HCT116 (cell line): Measurements from ENCODE around the gene INTS12. TPM values are rescaled to one million over a fixed set of nuclear protein-coding genes. Genes with fewer than 3 reads are reported as not detected.

Source experiments
- ATAC-seq: fragments of 200-7000 bp; cut with Tn5 transposase; 2 replicates; pipeline ENCODE4 v1.9.1; 2020; ENCODE audit warnings: mild to moderate bottlenecking, moderate library complexity
- BruUV-seq: library from RNA; stranded (reverse); fragments of 400-500 nt; replicated peaks from 2 replicates; lab custom pipeline; 2021; lab: Mats Ljungman, UMichigan
- CTCF ChIA-PET: fragments of 300-600 bp; sonication (Branson Sonifier 250); formaldehyde crosslinking; loops from one replicate; lab custom pipeline; 2021; ENCODE audit warnings: antibody characterized with exemption; lab: Charles Lee
- POLR2A ChIA-PET: fragments of 300-600, 350-600 bp; sonication (Branson Sonifier 250); formaldehyde crosslinking; loops from one replicate; lab custom pipeline; 2021; ENCODE audit warnings: antibody characterized with exemption; lab: Charles Lee
- RAD21 ChIA-PET, 2 experiments: fragments of 300-600 bp; sonication (Branson Sonifier 250); formaldehyde crosslinking; loops; one replicate each; lab custom pipeline; 2023; ENCODE audit warnings: low total read pairs in 2 of 2; ENCODE audit not compliant: uncharacterized antibody in 2 of 2, unreplicated experiment in 2 of 2, low non-redundant PET in 1 of 2; lab: Charles Lee
- DNase-seq: peaks from one replicate; pipeline ENCODE4 v3.0.0-alpha.2; 2010; ENCODE audit warnings: low read depth, low spot score
- H2AFZ ChIP-seq: fragments of 200-600 bp; shearing (Covaris generic), sonication (generic); 2 replicates; pipeline ENCODE4 v1.6.1; 2017; ENCODE audit warnings: low read depth, mixed run types, mixed read lengths, antibody characterized with exemption, low read length; ENCODE audit not compliant: poor library complexity, severe bottlenecking
- H3K27ac ChIP-seq: 2 replicates; pipeline ENCODE4 v1.5.1; 2012; ENCODE audit warnings: low read depth, low read length
- H3K27me3 ChIP-seq: fragments of 200-600 bp; sonication (generic); 2 replicates; pipeline ENCODE4 v1.6.1; 2016; ENCODE audit warnings: mixed run types, low read length, mixed read lengths; ENCODE audit not compliant: insufficient read depth
- H3K36me3 ChIP-seq, 2 experiments: fragments of 200-500 bp in 1 of 2; fragments of 200-600 bp in 1 of 2; sonication (Bioruptor generic) in 1 of 2; sonication (generic) in 1 of 2; 2 replicates each; pipeline versions ENCODE4 v1.5.1 to v1.6.1; 2014 to 2016; ENCODE audit warnings: low read length in 2 of 2, inconsistent platforms in 1 of 2, mixed read lengths in 1 of 2, mixed run types in 1 of 2; ENCODE audit not compliant: insufficient read depth in 2 of 2, control insufficient read depth in 1 of 2
- H3K4me1 ChIP-seq, 2 experiments: fragments of 200-600 bp in 1 of 2; sonication (generic) in 1 of 2; 2 replicates each; pipeline versions ENCODE4 v1.5.1 to v1.6.1; 2012 to 2017; ENCODE audit warnings: low read length in 2 of 2, inconsistent platforms in 1 of 2, mild to moderate bottlenecking in 1 of 2, mixed read lengths in 1 of 2, mixed run types in 1 of 2, moderate library complexity in 1 of 2; ENCODE audit not compliant: insufficient read depth in 2 of 2, control insufficient read depth in 1 of 2
- H3K4me2 ChIP-seq: fragments of 200-600 bp; sonication (generic); 2 replicates; pipeline ENCODE4 v1.6.1; 2017; ENCODE audit warnings: mixed run types, low read length, mixed read lengths
- H3K4me3 ChIP-seq, 2 experiments: fragments of 200-600 bp in 1 of 2; sonication (generic) in 1 of 2; replicated peaks in 1 of 2; 2 replicates each; pipeline ENCODE4 v1.5.1; 2011 to 2016; ENCODE audit warnings: low read length in 2 of 2, control low read depth in 1 of 2, low read depth in 1 of 2, mild to moderate bottlenecking in 1 of 2, mixed read lengths in 1 of 2, mixed run types in 1 of 2
- H3K79me2 ChIP-seq: fragments of 200-600 bp; sonication (generic); 2 replicates; pipeline ENCODE4 v1.6.1; 2017; ENCODE audit warnings: mild to moderate bottlenecking, mixed run types, low read length, moderate library complexity, mixed read lengths; ENCODE audit not compliant: insufficient read depth
- H3K9ac ChIP-seq: fragments of 200-600 bp; sonication (generic); 2 replicates; pipeline ENCODE4 v1.6.1; 2016; ENCODE audit warnings: low read length, mixed read lengths
- H3K9me2 ChIP-seq: fragments of 200-600 bp; sonication (generic), shearing (Covaris generic); 2 replicates; pipeline ENCODE4 v1.6.1; 2017; ENCODE audit warnings: mixed run types, mild to moderate bottlenecking, moderate library complexity; ENCODE audit not compliant: insufficient read depth
- H3K9me3 ChIP-seq, 2 experiments: fragments of 200-500 bp in 1 of 2; fragments of 200-600 bp in 1 of 2; sonication (Bioruptor generic) in 1 of 2; sonication (generic) in 1 of 2; 2 replicates each; pipeline ENCODE4 v1.6.1; 2014 to 2017; ENCODE audit warnings: low read length in 2 of 2, mixed read lengths in 2 of 2, inconsistent platforms in 1 of 2, low read depth in 1 of 2, mild to moderate bottlenecking in 1 of 2, mixed run types in 1 of 2, moderate library complexity in 1 of 2; ENCODE audit not compliant: control insufficient read depth in 1 of 2, insufficient read depth in 1 of 2
- H4K20me1 ChIP-seq: fragments of 200-600 bp; sonication (generic), shearing (Covaris generic); 2 replicates; pipeline ENCODE4 v1.6.1; 2017; ENCODE audit warnings: mixed run types, mild to moderate bottlenecking, moderate library complexity; ENCODE audit not compliant: insufficient read depth
- EZH2phosphoT487 ChIP-seq: fragments of 200-600 bp; IDR thresholded peaks from 2 replicates; pipeline ENCODE4 v1.6.1; 2018; ENCODE audit warnings: antibody characterized with exemption, borderline replicate concordance
- POLR2AphosphoS5 ChIP-seq: IDR thresholded peaks from 2 replicates; pipeline ENCODE4 v1.6.1; 2011; ENCODE audit warnings: mild to moderate bottlenecking, low read depth, low read length, moderate library complexity
- RAD21 ChIP-seq: IDR thresholded peaks from 2 replicates; pipeline ENCODE4 v1.6.1; 2012; ENCODE audit warnings: low read depth, mild to moderate bottlenecking
- SRF ChIP-seq: IDR thresholded peaks from 2 replicates; pipeline ENCODE4 v1.6.1; 2012; ENCODE audit warnings: low read depth
- TCF7L2 ChIP-seq: IDR thresholded peaks from 2 replicates; pipeline ENCODE4 v1.7.0; 2011; ENCODE audit warnings: borderline replicate concordance, inconsistent platforms; ENCODE audit not compliant: insufficient read depth, insufficient read length; ENCODE audit errors: extremely low read depth
- intact Hi-C: fragments of 100-400 bp; cut with micrococcal nuclease; formaldehyde crosslinking; loops from 2 replicates; pipeline ENCODE4 v1.10.0; 2022
- total RNA-seq: library from RNA; stranded (reverse); gene quantifications from one replicate; pipeline ENCODE4 v1.2.1, GENCODE V29; 2021; ENCODE audit not compliant: unreplicated experiment
- TF ChIP-seq, protein P1 (sequence below): IDR thresholded peaks from 2 replicates; pipeline ENCODE4 v1.6.1; 2012; ENCODE audit warnings: low read depth
- TF ChIP-seq, protein P2 (sequence below): IDR thresholded peaks from 2 replicates; pipeline ENCODE4 v1.6.1; 2012
- TF ChIP-seq, protein P3 (sequence below), 3 experiments: fragments of 200-600 bp in 1 of 3; sonication (generic) in 1 of 3; IDR thresholded peaks in 2 of 3; conservative IDR thresholded peaks in 1 of 3; 2 replicates each; pipeline ENCODE4 v1.5.1; 2012 to 2017; ENCODE audit warnings: low read depth in 2 of 3, low read length in 2 of 3, antibody characterized with exemption in 1 of 3, borderline replicate concordance in 1 of 3, control low read depth in 1 of 3, mild to moderate bottlenecking in 1 of 3, mixed read lengths in 1 of 3, mixed run types in 1 of 3, moderate library complexity in 1 of 3; ENCODE audit not compliant: insufficient read depth in 1 of 3

The INTS12 gene
- total RNA-seq, 1 experiment from 2014 or later: 18.5 TPM

DNA sequence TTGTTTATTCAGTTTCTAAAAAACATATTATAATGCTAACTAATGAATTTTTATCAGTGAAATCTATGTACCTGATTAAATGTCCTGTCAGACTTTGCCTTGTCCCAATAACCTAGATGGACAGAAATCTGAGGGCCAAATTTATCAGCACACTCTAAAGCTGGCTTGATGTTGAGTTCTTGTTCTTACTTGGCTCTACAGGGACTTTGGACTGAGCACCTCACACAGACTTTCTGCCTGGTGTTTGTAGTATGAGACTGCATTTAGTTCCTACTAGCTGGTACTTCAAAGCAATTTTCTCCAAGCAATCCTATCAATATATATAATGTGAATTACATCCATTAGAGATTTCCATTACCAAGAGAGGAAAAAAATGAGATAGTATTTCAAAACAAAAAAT is 37.8 kb downstream of the INTS12 start (continued):
- TF ChIP-seq, protein P1, sequence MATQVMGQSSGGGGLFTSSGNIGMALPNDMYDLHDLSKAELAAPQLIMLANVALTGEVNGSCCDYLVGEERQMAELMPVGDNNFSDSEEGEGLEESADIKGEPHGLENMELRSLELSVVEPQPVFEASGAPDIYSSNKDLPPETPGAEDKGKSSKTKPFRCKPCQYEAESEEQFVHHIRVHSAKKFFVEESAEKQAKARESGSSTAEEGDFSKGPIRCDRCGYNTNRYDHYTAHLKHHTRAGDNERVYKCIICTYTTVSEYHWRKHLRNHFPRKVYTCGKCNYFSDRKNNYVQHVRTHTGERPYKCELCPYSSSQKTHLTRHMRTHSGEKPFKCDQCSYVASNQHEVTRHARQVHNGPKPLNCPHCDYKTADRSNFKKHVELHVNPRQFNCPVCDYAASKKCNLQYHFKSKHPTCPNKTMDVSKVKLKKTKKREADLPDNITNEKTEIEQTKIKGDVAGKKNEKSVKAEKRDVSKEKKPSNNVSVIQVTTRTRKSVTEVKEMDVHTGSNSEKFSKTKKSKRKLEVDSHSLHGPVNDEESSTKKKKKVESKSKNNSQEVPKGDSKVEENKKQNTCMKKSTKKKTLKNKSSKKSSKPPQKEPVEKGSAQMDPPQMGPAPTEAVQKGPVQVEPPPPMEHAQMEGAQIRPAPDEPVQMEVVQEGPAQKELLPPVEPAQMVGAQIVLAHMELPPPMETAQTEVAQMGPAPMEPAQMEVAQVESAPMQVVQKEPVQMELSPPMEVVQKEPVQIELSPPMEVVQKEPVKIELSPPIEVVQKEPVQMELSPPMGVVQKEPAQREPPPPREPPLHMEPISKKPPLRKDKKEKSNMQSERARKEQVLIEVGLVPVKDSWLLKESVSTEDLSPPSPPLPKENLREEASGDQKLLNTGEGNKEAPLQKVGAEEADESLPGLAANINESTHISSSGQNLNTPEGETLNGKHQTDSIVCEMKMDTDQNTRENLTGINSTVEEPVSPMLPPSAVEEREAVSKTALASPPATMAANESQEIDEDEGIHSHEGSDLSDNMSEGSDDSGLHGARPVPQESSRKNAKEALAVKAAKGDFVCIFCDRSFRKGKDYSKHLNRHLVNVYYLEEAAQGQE: no peak
- TF ChIP-seq POLR2AphosphoS5 (no peak), RAD21 (no peak), TCF7L2 (no peak)
- TF ChIP-seq, protein P2, sequence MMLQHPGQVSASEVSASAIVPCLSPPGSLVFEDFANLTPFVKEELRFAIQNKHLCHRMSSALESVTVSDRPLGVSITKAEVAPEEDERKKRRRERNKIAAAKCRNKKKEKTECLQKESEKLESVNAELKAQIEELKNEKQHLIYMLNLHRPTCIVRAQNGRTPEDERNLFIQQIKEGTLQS: no peak

DNA sequence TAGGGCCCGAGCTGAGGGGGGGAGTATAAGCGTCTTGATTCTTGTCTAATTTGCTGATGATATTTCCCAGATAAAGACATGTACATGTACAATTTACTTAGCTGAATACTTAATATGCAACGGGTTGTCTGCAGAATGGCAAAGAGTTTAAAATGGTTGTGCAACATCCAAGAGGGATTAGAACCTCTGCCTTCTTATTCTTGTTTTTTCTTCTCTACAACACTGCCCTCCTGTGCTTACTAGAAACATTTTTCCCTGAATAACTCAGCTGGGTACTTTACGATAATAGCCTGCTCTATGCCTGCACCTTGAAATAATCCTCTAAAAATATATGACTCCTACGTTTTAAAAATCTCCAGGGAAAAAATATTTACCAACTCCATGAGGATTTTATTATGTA is 41.8 kb downstream of the INTS12 start:
- H3K4me2 ChIP-seq: no peak overlapping the region
- no peak overlapping the region for H3K9ac ChIP-seq
- CTCF ChIA-PET: interaction anchor here (0.6 to 1.5 kb wide), 4 partner anchors 47 to 1670 kb away, joined by 3 to 5 read pairs (median 4); no protein-coding TSS in a partner anchor
- H2AFZ ChIP-seq: no peak overlapping the region
- ATAC-seq (peak; percentile 73), DNase-seq (no peak)
- no peaks in the 10 kb centered on the region; the same call in 1 of the 2 replicates for H3K9me2 ChIP-seq
- no peak overlapping the region for H3K27ac ChIP-seq
- H4K20me1 ChIP-seq: no peaks in the 10 kb centered on the region
- intact Hi-C loops: loop anchor here (2.0 to 5.0 kb wide), 2 partner anchors 146 to 734 kb away; no protein-coding TSS in a partner anchor
- POLR2A ChIA-PET: no interaction called here
- H3K4me3 ChIP-seq: no peak overlapping the region
- H3K27me3 ChIP-seq: no peaks in the 10 kb centered on the region
- RAD21 ChIA-PET: interaction anchor here in 1 of 2 experiments (0.7 kb wide), 1 partner anchor 146 kb away, joined by 3 read pairs; no protein-coding TSS in a partner anchor
- TF ChIP-seq RAD21: peak; percentile 59
- no peak for TF ChIP-seq EZH2phosphoT487
- TF ChIP-seq, protein P3, sequence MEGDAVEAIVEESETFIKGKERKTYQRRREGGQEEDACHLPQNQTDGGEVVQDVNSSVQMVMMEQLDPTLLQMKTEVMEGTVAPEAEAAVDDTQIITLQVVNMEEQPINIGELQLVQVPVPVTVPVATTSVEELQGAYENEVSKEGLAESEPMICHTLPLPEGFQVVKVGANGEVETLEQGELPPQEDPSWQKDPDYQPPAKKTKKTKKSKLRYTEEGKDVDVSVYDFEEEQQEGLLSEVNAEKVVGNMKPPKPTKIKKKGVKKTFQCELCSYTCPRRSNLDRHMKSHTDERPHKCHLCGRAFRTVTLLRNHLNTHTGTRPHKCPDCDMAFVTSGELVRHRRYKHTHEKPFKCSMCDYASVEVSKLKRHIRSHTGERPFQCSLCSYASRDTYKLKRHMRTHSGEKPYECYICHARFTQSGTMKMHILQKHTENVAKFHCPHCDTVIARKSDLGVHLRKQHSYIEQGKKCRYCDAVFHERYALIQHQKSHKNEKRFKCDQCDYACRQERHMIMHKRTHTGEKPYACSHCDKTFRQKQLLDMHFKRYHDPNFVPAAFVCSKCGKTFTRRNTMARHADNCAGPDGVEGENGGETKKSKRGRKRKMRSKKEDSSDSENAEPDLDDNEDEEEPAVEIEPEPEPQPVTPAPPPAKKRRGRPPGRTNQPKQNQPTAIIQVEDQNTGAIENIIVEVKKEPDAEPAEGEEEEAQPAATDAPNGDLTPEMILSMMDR (IDR thresholded peaks at IDR 0.05 in 2 of 3, conservative IDR thresholded peaks at IDR 0.05 in 1 of 3; ENCODE audit: borderline replicate concordance in 1 of 3, insufficient read depth in 1 of 3, low read depth in 2 of 3, low read length in 2 of 3): peak; percentile 21 to 36 (median 32); a peak in 4 of 6 replicates
- TF ChIP-seq SRF: no peak
- TF ChIP-seq, protein P2: no peak
- no peaks in the 10 kb centered on the region for H3K36me3 ChIP-seq
- no peaks in the 10 kb centered on the region for H3K79me2 ChIP-seq
- H3K4me1 ChIP-seq: no peaks in the 10 kb centered on the region
- no peaks in the 10 kb centered on the region for H3K9me3 ChIP-seq
- BruUV-seq: no TSS peak
